ENCODE measurements around the gene MBD3L4.
"Not testable (repeated sequence)": the region's sequence is repeated elsewhere in the genome, so short reads cannot be mapped to it uniquely, and the experiment has no call there.

MBD3L4 gene

DNA sequence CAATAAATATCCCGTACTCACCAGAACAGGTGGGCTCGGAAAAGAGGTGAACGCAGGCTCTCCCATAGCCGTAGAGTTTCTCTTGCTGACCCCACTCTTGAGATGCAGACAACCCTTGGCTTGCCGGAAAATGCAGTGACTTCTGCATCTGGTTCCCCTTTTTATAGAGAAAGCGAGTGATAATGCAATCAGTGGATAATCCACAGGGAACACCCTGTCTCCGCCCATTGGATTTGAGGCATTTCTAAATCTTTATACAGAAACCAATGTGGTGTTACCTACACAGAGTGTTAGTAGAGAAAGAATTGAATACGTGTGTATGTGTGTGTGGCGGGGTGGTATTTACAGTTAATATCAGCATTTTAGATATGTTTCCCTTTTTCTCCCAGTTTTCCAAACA, at the start of gene MBD3L4:
TSS of gene MBD3L4 (minus strand) at position 101 of the 400 bp plus-strand sequence. CDS start at position 66, 35 bp downstream.
- not testable (repeated sequence) for DNase-seq (ENCODE audit: low read depth in 2 of 2)

DNA sequence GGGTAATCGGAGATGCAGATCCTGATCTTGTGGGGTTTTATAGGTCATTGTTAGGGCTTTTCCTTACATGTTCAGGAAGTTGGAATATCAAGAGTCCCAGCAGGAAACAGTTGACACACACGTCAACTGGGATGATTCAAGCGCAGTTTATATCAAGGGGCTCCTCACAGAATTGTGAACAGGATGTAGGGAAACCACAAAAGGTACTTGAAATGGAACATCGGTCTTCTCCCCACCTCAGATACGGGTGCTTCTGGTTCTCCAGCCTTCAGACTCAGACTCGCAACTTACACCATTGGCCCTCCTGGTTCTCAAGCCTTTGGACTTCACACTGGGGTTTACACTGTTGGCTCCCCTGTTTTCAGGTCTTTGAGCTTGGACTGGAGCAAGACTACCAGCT, 49.0 kb upstream of the MBD3L4 start:
- no peak for DNase-seq (ENCODE audit: low read depth in 2 of 2)

DNA sequence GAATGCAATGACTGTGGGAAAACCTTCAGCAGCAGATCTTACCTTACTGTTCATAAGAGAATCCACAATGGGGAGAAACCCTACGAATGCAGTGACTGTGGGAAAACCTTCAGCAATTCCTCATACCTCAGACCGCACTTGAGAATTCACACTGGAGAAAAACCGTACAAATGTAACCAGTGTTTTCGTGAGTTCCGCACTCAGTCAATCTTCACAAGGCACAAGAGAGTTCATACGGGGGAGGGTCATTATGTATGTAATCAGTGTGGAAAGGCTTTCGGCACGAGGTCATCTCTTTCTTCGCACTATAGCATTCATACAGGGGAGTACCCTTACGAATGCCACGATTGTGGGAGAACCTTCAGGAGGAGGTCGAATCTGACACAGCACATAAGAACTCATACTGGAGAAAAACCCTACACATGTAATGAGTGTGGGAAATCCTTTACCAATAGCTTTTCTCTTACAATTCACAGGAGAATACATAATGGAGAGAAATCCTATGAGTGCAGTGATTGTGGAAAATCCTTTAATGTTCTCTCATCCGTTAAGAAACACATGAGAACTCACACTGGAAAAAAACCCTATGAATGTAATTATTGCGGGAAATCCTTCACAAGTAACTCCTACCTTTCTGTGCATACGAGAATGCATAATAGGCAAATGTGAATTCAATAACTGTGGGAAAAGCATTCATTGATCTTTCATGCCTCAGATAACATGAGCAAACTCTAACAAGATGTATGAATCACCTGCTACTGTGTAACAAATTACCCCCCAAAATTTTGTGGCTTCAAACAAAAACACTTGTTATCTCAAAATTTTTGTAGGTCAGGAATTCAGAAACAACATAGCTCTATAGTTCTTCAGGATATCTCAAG, 43.3 kb upstream of the MBD3L4 start:
- no peak for DNase-seq (ENCODE audit: low read depth in 2 of 2)

DNA sequence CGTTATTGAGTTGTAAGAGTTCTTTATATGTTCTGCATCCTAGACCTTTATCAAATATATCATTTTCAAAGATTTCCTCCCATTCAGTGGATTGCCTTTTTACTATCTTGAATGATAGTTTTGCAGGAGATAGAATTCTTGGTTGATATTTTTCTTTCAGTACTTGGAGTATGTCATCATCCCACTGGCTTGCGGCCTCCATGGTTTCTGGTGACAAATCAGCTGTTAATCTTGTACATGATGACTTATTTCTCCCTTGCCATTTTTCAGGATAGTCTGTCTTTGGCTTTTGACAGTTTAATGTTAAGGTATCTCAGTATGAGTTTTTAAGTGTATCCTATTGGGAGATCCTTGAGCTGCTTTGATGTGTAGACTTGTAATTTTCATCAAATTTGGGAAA, 38.0 kb upstream of the MBD3L4 start:
- DNase-seq (ENCODE audit: low read depth in 2 of 2) = no peak

DNA sequence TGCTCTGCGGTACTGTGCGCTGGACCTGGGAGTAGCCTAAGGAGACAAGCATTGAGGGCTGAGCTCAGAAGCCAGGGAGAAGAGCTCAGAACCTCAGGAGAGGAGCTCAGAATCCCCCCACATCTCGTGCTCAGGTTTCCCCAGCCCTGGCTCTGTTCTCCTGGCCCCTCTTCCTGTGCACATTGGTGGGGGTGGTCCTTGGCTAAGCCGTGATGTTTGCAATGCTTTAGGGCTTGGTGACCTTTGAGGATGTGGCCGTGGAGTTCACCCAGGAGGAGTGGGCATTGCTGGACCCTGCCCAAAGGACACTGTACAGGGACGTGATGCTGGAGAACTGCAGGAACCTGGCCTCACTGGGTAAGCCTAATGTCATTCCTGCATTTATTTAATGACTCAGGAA, 36.2 kb upstream of the MBD3L4 start:
- no peak for DNase-seq (ENCODE audit: low read depth in 2 of 2)

DNA sequence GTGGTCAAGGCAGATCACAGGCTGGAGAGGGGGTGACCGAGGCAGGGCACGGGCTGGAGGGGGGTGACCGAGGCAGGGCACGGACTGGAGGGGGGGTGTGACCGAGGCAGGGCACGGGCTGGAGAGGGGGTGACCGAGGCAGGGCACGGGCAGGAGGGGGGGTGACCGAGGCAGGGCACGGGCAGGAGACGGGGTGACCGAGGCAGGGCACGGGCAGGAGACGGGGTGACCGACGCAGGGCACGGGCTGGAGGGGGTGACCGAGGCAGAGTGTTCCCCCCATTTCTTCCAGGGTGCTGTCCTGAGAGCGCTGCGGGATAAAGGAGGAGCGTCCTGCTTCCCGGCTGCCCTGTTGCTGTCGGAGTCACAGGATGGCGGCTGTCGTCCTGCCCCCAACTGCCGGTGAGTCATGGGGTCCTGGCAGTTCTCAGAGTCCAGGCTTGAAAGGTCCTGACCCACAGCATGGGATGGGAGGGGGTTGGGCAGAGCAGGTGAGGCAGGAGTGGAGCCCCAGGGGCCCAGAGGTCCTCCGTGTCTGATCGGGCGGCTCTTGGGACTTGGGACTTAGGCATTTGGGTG, 34.8 kb upstream of the MBD3L4 start:
- DNase-seq (ENCODE audit: low read depth in 2 of 2) = no peak

DNA sequence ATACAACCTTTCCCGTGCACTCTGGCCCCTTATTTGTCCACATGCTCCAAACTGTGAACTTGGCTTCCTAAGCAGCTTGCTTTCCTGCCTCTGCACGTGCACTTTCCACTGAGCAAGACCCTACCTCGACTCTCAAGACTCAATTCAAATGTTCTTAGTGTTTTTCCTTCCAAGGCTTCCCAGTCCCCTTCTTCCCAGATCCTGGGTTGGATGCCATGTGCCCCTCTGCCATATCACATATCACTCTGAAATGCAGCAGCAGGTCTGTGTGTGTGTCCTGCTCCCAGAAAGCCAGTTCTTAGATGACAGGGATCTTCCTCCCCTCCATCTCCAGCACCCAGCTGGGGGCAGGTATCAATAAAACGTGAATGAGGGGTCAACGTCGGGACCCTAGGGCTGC, 32.6 kb upstream of the MBD3L4 start:
- no peak for DNase-seq (ENCODE audit: low read depth in 2 of 2)

DNA sequence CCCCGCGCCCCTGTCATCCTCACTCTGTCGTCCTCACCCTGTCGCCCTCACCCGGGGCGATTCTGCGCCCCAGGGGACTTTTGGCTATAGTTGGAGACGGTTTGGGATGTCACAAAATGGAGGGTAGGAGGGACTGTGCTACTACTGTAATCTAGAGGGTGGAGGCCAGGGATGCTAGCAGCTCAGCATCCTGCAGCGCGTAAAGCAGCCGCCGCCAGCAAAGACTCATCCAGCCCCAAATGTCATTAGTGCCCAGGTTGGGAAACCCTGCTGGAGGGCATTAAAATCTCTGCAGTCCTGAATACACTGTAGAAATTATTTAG, 29.9 kb upstream of the MBD3L4 start:
- DNase-seq (ENCODE audit: low read depth in 2 of 2) = no peak

DNA sequence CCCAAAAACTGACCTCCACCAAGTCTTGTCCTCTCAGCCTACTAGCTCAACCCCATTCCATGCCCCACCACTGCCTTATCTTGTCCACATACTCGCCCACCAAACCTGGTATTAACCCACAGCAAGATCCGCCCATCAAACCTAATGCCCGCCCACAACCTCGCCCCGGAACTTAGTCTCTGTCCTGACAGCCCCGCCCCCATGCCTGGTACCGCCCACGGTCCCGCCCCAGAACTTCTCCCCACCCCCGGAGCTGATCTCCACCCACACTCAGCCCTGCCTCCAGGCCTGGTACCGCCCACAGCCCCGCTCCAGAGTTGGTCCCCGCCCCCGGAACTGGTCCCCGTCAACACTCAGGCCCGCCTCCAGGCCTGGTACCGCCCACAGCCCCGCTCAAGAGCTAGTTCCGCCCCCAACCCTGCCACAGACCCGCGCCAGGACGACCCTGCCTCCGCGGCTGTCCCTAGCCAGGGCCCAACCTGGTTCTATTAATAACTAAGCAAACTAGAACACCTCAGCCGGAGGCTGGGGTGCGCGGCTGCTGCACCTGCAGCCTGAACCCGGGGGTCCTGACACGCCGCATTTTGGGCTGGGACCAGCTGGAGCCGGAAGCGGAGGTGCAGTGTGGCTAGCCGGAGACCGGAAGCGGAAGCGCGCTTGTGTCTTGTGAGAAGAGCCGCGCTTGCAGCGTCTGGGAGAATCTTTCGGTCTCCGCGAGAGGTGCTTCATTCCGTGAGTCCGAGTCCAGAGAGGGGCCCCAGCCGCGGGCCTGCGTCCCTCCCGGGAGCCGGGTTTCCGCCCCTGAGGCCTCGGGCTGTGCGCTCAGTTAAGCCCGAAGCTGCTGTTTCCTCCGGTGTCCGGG, 29.3 kb upstream of the MBD3L4 start, which contains the start of gene ZNF557:
TSS of gene ZNF557 (plus strand) at position 662 of the 862 bp plus-strand sequence. CDS start 5,372 bp downstream, outside the sequence.
- peak; percentile 96 to 98 for DNase-seq (ENCODE audit: low read depth in 2 of 2)

DNA sequence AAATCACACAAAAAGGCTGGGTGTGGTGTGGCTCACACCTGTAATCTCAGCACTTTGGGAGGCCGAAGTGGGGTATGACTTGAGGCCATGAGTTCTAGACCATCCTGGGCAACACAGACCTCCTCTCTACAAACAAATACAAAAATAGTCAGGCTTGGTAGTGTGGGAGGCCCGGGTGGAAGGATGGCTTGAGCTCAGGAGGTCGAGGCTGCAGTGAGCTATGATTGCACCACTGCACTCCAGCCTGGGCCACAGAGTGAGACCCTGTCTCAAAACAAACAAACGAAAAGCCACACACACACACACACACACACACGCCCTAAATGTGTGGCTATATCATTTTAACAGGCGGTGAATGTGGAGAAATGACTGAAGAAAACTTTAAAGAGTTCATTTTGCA, 28.6 kb upstream of the MBD3L4 start:
- no peak for DNase-seq (ENCODE audit: low read depth in 2 of 2)

DNA sequence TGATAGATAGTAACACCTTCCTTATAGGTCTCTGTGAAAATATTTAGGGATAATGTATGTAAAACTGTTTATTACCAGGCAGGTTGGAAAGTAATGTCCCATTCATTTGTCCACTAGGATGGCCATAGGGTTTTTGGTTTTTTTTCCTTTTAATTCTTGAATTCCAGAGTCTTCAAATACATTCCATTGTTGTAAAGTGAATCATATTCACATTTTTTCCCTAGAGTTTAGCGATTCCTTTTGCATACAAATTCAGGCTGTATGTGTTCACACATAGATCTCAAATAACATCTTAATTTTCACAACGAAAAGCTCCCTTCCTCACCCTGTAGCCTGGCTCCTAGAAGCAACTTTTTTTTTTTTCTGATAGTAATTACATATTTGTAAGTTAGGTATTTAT, 27.7 kb upstream of the MBD3L4 start:
- DNase-seq (ENCODE audit: low read depth in 2 of 2) = no peak

DNA sequence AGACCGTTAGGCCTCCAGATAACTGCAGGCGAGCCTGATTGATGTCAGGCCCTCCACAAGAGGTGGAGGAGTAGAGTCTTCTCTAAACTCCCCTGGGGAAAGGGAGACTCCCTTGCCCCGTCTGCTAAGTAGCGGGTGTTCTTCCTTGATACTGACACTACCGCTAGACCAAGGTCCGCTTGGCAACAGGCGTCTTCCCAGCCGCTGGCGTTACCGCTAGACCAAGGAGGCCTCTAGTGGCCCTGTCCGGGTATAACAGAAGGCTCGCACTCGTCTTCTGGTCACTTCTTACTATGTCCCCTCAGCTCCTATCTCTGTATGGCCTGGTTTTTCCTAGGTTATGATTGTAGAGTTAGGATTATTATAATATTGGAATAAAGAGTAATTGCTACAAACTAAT, 27.1 kb upstream of the MBD3L4 start:
- not testable (repeated sequence) for DNase-seq (ENCODE audit: low read depth in 2 of 2)

DNA sequence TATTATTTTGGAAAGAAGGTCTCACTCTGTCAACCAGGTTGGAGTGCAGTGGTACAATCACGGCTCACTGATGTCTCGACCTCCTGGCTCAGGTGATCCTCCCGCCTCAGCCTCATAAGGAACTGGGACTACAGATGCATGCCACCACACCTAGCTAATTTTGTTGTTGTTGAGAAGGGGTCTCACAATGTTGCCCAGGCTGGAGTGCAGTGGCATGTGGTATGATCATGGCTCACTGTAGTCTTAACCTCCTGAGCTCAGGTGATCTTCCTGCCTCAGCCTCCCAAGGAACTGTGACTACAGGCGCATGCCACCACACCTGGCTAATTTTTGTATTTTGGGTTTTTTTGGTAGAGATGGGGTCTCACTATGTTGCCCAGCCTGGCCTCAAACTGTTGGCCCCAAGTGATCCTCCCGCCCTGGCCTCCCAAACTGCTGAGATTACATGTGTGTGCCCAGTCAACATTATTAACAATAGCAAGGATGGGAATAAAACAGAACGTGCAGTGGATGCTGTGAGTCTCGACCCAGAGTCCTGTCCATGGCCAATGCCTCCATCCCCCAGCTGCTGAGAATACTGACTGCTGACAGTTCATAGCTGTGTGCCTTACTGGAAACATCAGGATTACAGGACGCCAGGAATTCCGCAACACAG, 23.9 kb upstream of the MBD3L4 start:
- DNase-seq (ENCODE audit: low read depth in 2 of 2) = no peak

DNA sequence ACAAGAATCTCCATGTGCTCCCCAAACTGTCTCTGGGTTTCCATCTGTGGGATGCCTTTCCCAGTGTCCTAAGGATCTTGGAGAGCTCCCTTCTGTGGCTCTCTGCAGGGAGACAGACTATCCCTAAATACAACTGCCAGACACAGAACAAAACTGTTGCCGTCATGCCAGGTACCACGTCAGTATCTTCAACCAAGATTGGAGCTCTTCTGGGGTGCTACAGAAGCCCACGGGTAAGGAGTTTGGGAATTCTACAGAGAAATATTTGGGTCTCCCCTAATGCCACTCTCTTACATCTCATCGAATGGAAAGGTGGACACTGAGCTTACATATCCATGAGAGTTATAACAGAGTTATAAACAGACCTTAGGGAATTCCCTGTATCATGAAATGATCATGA, 23.4 kb upstream of the MBD3L4 start:
- no peak for DNase-seq (ENCODE audit: low read depth in 2 of 2)

DNA sequence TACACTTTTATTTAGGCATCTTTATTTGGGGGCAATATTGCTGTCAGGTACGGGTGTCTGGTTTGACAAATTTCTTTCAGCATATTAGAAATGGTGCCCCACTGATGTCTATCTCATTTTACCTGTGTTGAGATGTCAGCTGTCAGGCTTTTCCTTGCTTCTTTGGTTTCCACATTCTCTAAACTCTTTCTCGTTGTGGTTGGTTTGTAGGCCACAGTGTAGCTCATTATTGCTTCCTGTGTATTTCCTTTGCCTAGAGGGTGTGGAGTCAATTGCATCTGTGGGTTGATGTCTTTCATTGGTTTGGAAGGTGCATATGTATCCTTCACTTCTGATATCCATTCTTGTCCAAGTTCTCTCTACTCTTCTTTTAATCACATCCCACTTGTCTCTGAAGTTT, 20.0 kb upstream of the MBD3L4 start:
- DNase-seq (ENCODE audit: low read depth in 2 of 2) = not testable (repeated sequence)

DNA sequence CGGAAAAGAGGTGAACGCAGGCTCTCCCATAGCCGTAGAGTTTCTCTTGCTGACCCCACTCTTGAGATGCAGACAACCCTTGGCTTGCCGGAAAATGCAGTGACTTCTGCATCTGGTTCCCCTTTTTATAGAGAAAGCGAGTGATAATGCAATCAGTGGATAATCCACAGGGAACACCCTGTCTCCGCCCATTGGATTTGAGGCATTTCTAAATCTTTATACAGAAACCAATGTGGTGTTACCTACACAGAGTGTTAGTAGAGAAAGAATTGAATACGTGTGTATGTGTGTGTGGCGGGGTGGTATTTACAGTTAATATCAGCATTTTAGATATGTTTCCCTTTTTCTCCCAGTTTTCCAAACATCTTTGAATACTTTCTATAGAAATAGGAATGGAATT, 18.6 kb upstream of the MBD3L4 start, which contains the start of gene MBD3L3:
TSS of gene MBD3L3 (minus strand) at position 101 of the 400 bp plus-strand sequence. CDS start at position 30, 71 bp downstream.
- not testable (repeated sequence) for DNase-seq (ENCODE audit: low read depth in 2 of 2)

DNA sequence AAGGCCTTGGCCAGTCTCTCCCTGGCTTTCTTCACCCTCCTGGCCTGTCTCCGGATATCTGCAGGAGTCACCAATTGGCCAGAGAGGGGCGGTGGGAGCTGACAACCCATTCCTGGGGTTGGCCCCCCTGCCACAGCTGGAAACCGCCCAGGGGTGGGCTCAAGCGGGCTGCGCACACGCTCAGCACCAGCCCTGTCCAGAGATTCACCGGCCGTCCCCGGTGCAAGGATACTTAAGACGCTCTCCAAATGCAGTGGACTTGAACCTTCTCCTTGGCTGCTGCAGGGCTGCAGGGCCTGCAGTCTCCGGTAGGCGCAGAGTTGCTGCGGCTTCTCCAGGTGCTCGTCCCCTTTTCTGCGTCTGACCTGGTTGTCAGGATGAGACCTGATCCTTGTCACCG, 16.4 kb upstream of the MBD3L4 start:
- not testable (repeated sequence) for DNase-seq (ENCODE audit: low read depth in 2 of 2)

DNA sequence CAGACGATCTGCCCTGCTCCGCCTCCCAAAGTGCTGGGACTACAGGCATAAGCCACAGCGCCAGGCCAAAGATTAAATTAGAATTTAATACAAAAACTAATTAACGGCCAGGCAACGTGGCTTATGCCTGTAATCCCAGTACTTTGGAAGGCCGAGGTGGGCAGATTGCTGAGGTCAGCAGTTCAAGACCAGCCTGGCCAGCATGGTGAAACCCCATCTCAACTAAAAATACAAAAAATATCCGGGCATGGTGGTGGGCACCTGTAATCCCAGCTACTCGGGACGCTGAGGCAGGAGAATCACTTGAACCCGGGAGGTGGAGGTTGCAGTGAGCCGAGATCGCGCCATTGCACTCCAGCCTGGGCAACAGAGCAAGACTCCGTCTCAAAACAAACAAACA, 15.7 kb upstream of the MBD3L4 start:
- DNase-seq (ENCODE audit: low read depth in 2 of 2) = not testable (repeated sequence)

DNA sequence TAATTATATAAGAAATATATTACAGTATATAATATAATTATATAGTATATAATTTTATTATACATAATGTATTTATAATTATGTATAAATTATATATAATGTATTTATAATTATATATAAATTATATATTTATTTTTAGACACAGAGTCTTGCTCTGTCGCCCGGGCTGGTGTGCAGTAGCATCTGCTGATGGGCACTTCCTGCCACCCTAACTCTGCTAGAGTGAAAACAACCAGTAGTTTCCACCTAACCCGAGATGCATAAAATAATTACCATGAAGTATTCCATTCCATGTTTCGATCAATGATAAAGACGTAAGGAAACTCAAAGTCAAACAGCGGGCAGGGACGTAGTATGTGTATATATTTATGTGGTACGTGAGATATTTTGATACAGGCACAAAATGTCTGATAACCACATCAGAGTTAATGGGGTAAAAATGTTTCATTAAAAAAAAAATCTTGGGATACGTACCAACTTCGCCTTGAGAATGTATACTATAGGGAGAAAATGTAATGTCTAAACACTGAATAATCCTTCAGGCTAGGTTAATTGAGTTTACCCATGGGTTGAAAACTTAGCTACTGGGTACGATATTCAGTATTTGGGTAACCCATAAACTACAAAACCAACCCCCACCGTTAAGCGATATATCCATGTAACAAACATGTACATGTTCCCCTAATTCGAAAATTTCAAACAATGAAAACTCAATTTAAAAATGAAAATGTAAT, 14.8 kb upstream of the MBD3L4 start:
- not testable (repeated sequence) for DNase-seq (ENCODE audit: low read depth in 2 of 2)

DNA sequence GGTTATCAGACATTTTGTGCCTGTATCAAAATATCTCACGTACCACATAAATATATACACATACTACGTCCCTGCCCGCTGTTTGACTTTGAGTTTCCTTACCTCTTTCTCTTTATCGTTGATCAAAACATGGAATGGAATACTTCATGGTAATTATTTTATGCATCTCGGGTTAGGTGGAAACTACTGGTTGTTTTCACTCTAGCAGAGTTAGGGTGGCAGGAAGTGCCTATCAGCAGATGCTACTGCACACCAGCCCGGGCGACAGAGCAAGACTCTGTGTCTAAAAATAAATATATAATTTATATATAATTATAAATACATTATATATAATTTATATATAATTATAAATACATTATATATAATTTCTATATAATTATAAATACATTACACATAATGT, 12.9 kb upstream of the MBD3L4 start:
- DNase-seq (ENCODE audit: low read depth in 2 of 2) = not testable (repeated sequence)

DNA sequence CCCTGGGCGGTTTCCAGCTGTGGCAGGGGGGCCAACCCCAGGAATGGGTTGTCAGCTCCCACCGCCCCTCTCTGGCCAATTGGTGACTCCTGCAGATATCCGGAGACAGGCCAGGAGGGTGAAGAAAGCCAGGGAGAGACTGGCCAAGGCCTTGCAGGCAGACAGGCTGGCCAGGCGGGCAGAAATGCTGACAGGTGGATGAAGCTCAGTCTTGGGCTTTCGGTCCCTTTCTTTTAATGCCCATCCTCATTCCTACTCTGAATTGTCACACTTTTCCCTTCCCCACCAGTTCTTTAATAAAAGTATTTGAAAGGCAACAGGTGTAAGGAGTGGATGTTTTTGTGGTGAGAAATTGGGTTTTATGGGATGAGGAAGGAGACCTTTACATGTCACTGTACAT, 11.4 kb upstream of the MBD3L4 start:
- DNase-seq (ENCODE audit: low read depth in 2 of 2) = not testable (repeated sequence)

Measured in stimulated activated CD8-positive, alpha-beta memory T cell treated with anti-CD3 and anti-CD28 coated beads, Interleukin-2, amount 100 ng/mL, for 48 hours (primary cell).